GM23338 (cell line): ENCODE data around the gene OR1M1. TPM values are rescaled to one million over a fixed set of nuclear protein-coding genes. Genes with fewer than 3 reads are reported as not detected.

Source experiments
- ATAC-seq: fragments of 200-7000 bp; cut with Tn5 transposase; 3 replicates; pipeline ENCODE4 v1.9.1; 2020
- DNase-seq: peaks from one replicate; pipeline ENCODE4 v3.0.0-alpha.2; 2015; ENCODE audit warnings: low spot score
- H2AFZ ChIP-seq: fragments of 200-600 bp; sonication (generic); 2 replicates; pipeline ENCODE4 v1.8.0; 2016; ENCODE audit warnings: antibody characterized with exemption, mild to moderate bottlenecking, moderate library complexity
- H3F3A ChIP-seq: fragments of 200-600 bp; sonication (generic); replicated peaks from 2 replicates; pipeline ENCODE4 v1.8.0; 2017; ENCODE audit warnings: antibody characterized with exemption, mixed run types, low read depth
- H3K27ac ChIP-seq: fragments of 200-600 bp; sonication (generic); 2 replicates; pipeline ENCODE4 v1.6.1; 2016; ENCODE audit warnings: low read depth
- H3K27me3 ChIP-seq: fragments of 200-600 bp; sonication (generic); 2 replicates; pipeline ENCODE4 v1.8.0; 2016; ENCODE audit warnings: mild to moderate bottlenecking, mixed run types, moderate library complexity; ENCODE audit not compliant: insufficient read depth
- H3K36me3 ChIP-seq: fragments of 200-600 bp; sonication (generic); 2 replicates; pipeline ENCODE4 v1.8.0; 2016; ENCODE audit warnings: mild to moderate bottlenecking; ENCODE audit not compliant: insufficient read depth
- H3K4me1 ChIP-seq: fragments of 200-600 bp; sonication (generic); 2 replicates; pipeline ENCODE4 v1.8.0; 2016; ENCODE audit warnings: mild to moderate bottlenecking, moderate library complexity; ENCODE audit not compliant: insufficient read depth
- H3K4me2 ChIP-seq: fragments of 200-600 bp; sonication (generic); 2 replicates; pipeline ENCODE4 v1.7.1; 2017; ENCODE audit warnings: mixed run types
- H3K4me3 ChIP-seq: fragments of 200-600 bp; sonication (generic); 2 replicates; pipeline ENCODE4 v1.6.1; 2016; ENCODE audit warnings: mixed run types
- H3K79me2 ChIP-seq: fragments of 200-600 bp; sonication (generic); replicated peaks from 2 replicates; pipeline ENCODE4 v1.8.0; 2017; ENCODE audit warnings: mild to moderate bottlenecking; ENCODE audit not compliant: insufficient read depth
- H3K9me2 ChIP-seq: fragments of 200-600 bp; sonication (generic); 2 replicates; pipeline ENCODE4 v1.8.0; 2017; ENCODE audit not compliant: insufficient read depth
- H4K20me1 ChIP-seq: fragments of 200-600 bp; sonication (generic); replicated peaks from 2 replicates; pipeline ENCODE4 v1.8.0; 2017; ENCODE audit warnings: mild to moderate bottlenecking; ENCODE audit not compliant: insufficient read depth
- H3K27ac Mint-ChIP-seq: 2 replicates; pipeline ENCODE4 v1.8.0; 2020; ENCODE audit warnings: inconsistent platforms, mild to moderate bottlenecking, moderate library complexity, mixed read lengths
- H3K27me3 Mint-ChIP-seq: 3 replicates; pipeline ENCODE4 v1.8.0; 2022; ENCODE audit warnings: low read depth, mild to moderate bottlenecking, moderate library complexity, mixed read lengths, inconsistent platforms; ENCODE audit not compliant: insufficient read depth, poor library complexity
- H3K36me3 Mint-ChIP-seq: 3 replicates; pipeline ENCODE4 v1.8.0; 2021; ENCODE audit warnings: low read depth, mild to moderate bottlenecking, inconsistent platforms, moderate library complexity, mixed read lengths
- H3K4me1 Mint-ChIP-seq: 3 replicates; pipeline ENCODE4 v1.8.0; 2020; ENCODE audit warnings: mild to moderate bottlenecking, inconsistent platforms, mixed read lengths
- H3K4me3 Mint-ChIP-seq: 3 replicates; pipeline ENCODE4 v1.8.0; 2021; ENCODE audit warnings: moderate library complexity, mild to moderate bottlenecking, inconsistent platforms, mixed read lengths
- H3K9me3 Mint-ChIP-seq: 3 replicates; pipeline ENCODE4 v1.8.0; 2020; ENCODE audit warnings: moderate library complexity, mild to moderate bottlenecking, inconsistent platforms, mixed read lengths
- CREB1 ChIP-seq: fragments of 250-450 bp; sonication (Bioruptor Pico); IDR thresholded peaks from 2 replicates; pipeline ENCODE4 v1.5.0; 2020; ENCODE audit warnings: low read depth, mild to moderate bottlenecking, moderate library complexity
- ETS1 ChIP-seq: IDR thresholded peaks from 2 replicates; pipeline ENCODE4 v1.6.1; 2016; ENCODE audit warnings: antibody characterized with exemption
- EZH2 ChIP-seq: fragments of 200-600 bp; sonication (generic); IDR thresholded peaks from one replicate; pipeline ENCODE4 v1.8.0; 2017; ENCODE audit warnings: antibody characterized with exemption, mild to moderate bottlenecking, low read depth; ENCODE audit not compliant: unreplicated experiment
- POLR2AphosphoS5 ChIP-seq: IDR thresholded peaks from 2 replicates; pipeline ENCODE4 v1.6.1; 2016; ENCODE audit warnings: antibody characterized with exemption, low read depth
- REST ChIP-seq: IDR thresholded peaks from one replicate; pipeline ENCODE4 v1.6.1; 2018; ENCODE audit warnings: antibody characterized with exemption; ENCODE audit not compliant: unreplicated experiment
- ZNF114 ChIP-seq: fragments of 250-450 bp; sonication (Bioruptor Pico); IDR thresholded peaks from 2 replicates; pipeline ENCODE4 v1.5.0; 2020; ENCODE audit warnings: mild to moderate bottlenecking, moderate library complexity
- ZNF331 ChIP-seq: fragments of 250-450 bp; sonication (Bioruptor Pico); IDR thresholded peaks from 2 replicates; pipeline ENCODE4 v1.5.0; 2020; ENCODE audit warnings: low read depth, mild to moderate bottlenecking, moderate library complexity
- ZNF462 ChIP-seq: fragments of 250-450 bp; sonication (Bioruptor Pico); IDR thresholded peaks from 2 replicates; pipeline ENCODE4 v1.5.0; 2020; ENCODE audit warnings: mild to moderate bottlenecking, moderate library complexity
- polyA plus RNA-seq: library from polyadenylated mRNA; unstranded; fragments of >200 nt; fragmentation: Nextera tagmentation; extraction: Ambion mirVana; gene quantifications from 2 replicates; pipeline ENCODE4 v1.2.1, GENCODE V29; 2016
- total RNA-seq: library from RNA; depleted of rRNA; stranded (reverse); fragments of >200 nt; shearing (Covaris generic); gene quantifications from 2 replicates; pipeline ENCODE4 v1.2.3, GENCODE V29; 2014

Gene OR1M1
- total and polyA plus RNA-seq, 2 experiments from 2014 or later, result not detected

- no peak overlapping the region for H3K27ac ChIP-seq
- H3F3A ChIP-seq, result no peaks in the 10 kb centered on the region
- H3K9me2 ChIP-seq, result no peaks in the 10 kb centered on the region
- no peaks in the 10 kb centered on the region for H3K27me3 ChIP-seq
- H3K27ac Mint-ChIP-seq, result no peak overlapping the region
- H3K36me3 ChIP-seq, result no peaks in the 10 kb centered on the region
- no peak overlapping the region for H2AFZ ChIP-seq
- H3K27me3 Mint-ChIP-seq, result peaks cover 8% of the 10 kb centered on the region
- H3K36me3 Mint-ChIP-seq, result peaks cover 36% of the 10 kb centered on the region
- H3K79me2 ChIP-seq, result no peaks in the 10 kb centered on the region
- no peak overlapping the region for H3K4me2 ChIP-seq
- no peaks in the 10 kb centered on the region for H3K4me1 Mint-ChIP-seq
- TF ChIP-seq POLR2AphosphoS5 (no peak), REST (no peak), CREB1 (CRISPR knock-in tag) (no peak), EZH2 (no peak), ZNF462 (CRISPR knock-in tag) (no peak), ETS1 (no peak), ZNF114 (CRISPR knock-in tag) (no peak), ZNF331 (CRISPR knock-in tag) (no peak)
- peaks cover 96% of the 10 kb centered on the region for H3K9me3 Mint-ChIP-seq
- no peak overlapping the region for H3K4me3 ChIP-seq
- H4K20me1 ChIP-seq, result no peaks in the 10 kb centered on the region
- ATAC-seq, result no peak
- no peak for DNase-seq
- H3K4me1 ChIP-seq, result no peaks in the 10 kb centered on the region
- no peak overlapping the region for H3K4me3 Mint-ChIP-seq
Measured at GRCh38 chr19:9061879-9062278, 25.0 kb upstream of the OR1M1 start.
